ENCODE measurements around the gene SRPK2. TPM values are rescaled to one million over a fixed set of nuclear protein-coding genes. Genes with fewer than 3 reads are reported as not detected.

SRPK2 gene
- total RNA-seq, 2 donors from 2014 or later = 60.3 to 76.2 TPM

DNA sequence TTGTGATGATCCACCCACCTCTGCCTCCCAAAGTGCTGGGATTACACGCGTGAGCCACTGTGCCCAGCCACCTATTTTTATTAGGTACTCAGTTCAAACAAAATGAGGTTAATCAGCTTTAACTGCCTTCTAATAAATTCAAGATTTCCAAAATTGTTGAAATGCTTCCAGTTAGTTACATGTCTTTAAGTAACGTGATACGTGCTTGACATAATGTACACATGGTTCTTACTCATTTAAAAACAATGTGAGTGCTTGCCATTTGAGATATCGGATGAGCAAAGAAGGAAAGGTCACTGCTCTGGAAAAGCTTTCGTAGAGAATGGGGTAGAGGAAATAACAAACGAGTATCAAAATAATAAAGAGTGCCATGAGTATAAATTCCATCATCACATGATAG is 291.1 kb downstream of the SRPK2 start:
- Histone ChIP-seq H3K9me3 (ENCODE audit: control insufficient read depth, low read length) (no peaks in the 10 kb centered on the region), H3K36me3 (ENCODE audit: control insufficient read depth, insufficient read depth, low read length) (peaks cover 74% of the 10 kb centered on the region), H3K27ac (ENCODE audit: low read depth, low read length) (no peak overlapping the region), H3K9ac (ENCODE audit: extremely low read depth, low read length, poor library complexity, severe bottlenecking) (no peak overlapping the region), H3K4me3 (ENCODE audit: low read length) (no peak overlapping the region), H3K27me3 (ENCODE audit: control insufficient read depth, insufficient read depth, low read length, poor library complexity, severe bottlenecking) (no peaks in the 10 kb centered on the region), H3K4me1 (ENCODE audit: control insufficient read depth, insufficient read depth, low read length) (no peaks in the 10 kb centered on the region)
- H3K27ac Mint-ChIP-seq = no peak overlapping the region
- 95 to 96% methylated on average over 4 to 7 of the region's 7 CpGs for WGBS, 2 experiments (ENCODE audit: insufficient coverage in 1 of 2, insufficient read length in 1 of 2)
- TF ChIP-seq, protein P1, sequence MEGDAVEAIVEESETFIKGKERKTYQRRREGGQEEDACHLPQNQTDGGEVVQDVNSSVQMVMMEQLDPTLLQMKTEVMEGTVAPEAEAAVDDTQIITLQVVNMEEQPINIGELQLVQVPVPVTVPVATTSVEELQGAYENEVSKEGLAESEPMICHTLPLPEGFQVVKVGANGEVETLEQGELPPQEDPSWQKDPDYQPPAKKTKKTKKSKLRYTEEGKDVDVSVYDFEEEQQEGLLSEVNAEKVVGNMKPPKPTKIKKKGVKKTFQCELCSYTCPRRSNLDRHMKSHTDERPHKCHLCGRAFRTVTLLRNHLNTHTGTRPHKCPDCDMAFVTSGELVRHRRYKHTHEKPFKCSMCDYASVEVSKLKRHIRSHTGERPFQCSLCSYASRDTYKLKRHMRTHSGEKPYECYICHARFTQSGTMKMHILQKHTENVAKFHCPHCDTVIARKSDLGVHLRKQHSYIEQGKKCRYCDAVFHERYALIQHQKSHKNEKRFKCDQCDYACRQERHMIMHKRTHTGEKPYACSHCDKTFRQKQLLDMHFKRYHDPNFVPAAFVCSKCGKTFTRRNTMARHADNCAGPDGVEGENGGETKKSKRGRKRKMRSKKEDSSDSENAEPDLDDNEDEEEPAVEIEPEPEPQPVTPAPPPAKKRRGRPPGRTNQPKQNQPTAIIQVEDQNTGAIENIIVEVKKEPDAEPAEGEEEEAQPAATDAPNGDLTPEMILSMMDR (conservative IDR thresholded peaks at IDR 0.05) = no peak
- no peaks in the 10 kb centered on the region for H3K27me3 Mint-ChIP-seq (ENCODE audit: insufficient read depth)
- DNase-seq = no peak
- H3K4me3 Mint-ChIP-seq = no peak overlapping the region
- no peaks in the 10 kb centered on the region for H3K9me3 Mint-ChIP-seq
- H3K36me3 Mint-ChIP-seq (ENCODE audit: low read depth) = peaks cover 46% of the 10 kb centered on the region
- H3K4me1 Mint-ChIP-seq = no peaks in the 10 kb centered on the region

DNA sequence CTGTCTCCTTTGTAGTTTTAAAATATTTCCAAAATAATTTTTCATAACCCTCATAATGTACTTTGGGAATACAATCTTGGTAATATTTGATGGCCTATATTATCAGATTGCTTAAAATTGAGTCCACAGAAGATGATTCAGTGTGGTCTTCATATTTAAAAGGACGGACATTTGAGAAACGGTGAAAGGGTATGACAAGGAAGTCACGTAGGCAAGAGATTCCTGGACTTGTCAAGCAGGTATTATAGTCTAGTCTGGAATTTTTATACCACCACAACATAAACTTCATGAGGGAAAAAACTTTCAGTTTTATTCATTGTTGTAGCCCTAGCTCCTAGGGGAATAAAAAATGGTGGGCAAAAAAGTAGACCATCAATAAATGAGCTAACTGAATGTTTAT is 292.4 kb downstream of the SRPK2 start:
- TF ChIP-seq, protein P1 (conservative IDR thresholded peaks at IDR 0.05) = no peak
- no peak overlapping the region for H3K27ac Mint-ChIP-seq
- no peak overlapping the region for H3K4me3 Mint-ChIP-seq
- no peaks in the 10 kb centered on the region for H3K27me3 Mint-ChIP-seq (ENCODE audit: insufficient read depth)
- H3K27me3 ChIP-seq (ENCODE audit: control insufficient read depth, insufficient read depth, low read length, poor library complexity, severe bottlenecking) = no peaks in the 10 kb centered on the region
- no peaks in the 10 kb centered on the region for H3K4me1 ChIP-seq (ENCODE audit: control insufficient read depth, insufficient read depth, low read length)
- no peak overlapping the region for H3K27ac ChIP-seq (ENCODE audit: low read depth, low read length)
- H3K4me3 ChIP-seq (ENCODE audit: low read length) = no peak overlapping the region
- H3K9me3 ChIP-seq (ENCODE audit: control insufficient read depth, low read length) = no peaks in the 10 kb centered on the region
- H3K36me3 Mint-ChIP-seq (ENCODE audit: low read depth) = peaks cover 46% of the 10 kb centered on the region
- DNase-seq = no peak
- H3K9me3 Mint-ChIP-seq = no peaks in the 10 kb centered on the region
- H3K9ac ChIP-seq (ENCODE audit: extremely low read depth, low read length, poor library complexity, severe bottlenecking) = no peak overlapping the region
- H3K36me3 ChIP-seq (ENCODE audit: control insufficient read depth, insufficient read depth, low read length) = peaks cover 74% of the 10 kb centered on the region
- 95 to 100% methylated on average over 1 to 3 of the region's 3 CpGs for WGBS, 2 experiments (ENCODE audit: insufficient coverage in 1 of 2, insufficient read length in 1 of 2)
- H3K4me1 Mint-ChIP-seq = no peaks in the 10 kb centered on the region

DNA sequence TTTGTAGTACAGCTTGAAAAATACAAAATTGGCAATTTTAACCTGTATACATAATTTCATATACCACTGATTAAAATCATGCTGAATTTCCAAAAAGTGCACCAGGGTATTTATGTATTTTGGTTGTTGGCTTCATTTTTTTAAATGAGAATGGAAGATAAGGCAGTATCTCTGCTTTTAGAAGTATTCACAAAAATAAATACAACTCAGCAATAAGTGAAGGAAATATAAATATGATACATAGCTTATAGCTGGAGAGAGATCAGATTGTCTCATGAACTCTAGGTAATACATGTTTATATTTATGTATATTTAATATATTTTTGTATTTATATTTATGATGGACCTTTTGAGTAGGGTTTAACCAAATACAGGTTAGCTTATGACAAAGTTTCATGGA is 293.8 kb downstream of the SRPK2 start:
- no peaks in the 10 kb centered on the region for H3K9me3 Mint-ChIP-seq
- TF ChIP-seq, protein P1 (conservative IDR thresholded peaks at IDR 0.05) = no peak
- H3K9me3 ChIP-seq (ENCODE audit: control insufficient read depth, low read length) = no peaks in the 10 kb centered on the region
- no peak overlapping the region for H3K4me3 ChIP-seq (ENCODE audit: low read length)
- no peaks in the 10 kb centered on the region for H3K27me3 Mint-ChIP-seq (ENCODE audit: insufficient read depth)
- H3K4me1 Mint-ChIP-seq = no peaks in the 10 kb centered on the region
- peaks cover 43% of the 10 kb centered on the region for H3K36me3 Mint-ChIP-seq (ENCODE audit: low read depth)
- no peak overlapping the region for H3K4me3 Mint-ChIP-seq
- H3K4me1 ChIP-seq (ENCODE audit: control insufficient read depth, insufficient read depth, low read length) = no peaks in the 10 kb centered on the region
- no peaks in the 10 kb centered on the region for H3K27me3 ChIP-seq (ENCODE audit: control insufficient read depth, insufficient read depth, low read length, poor library complexity, severe bottlenecking)
- H3K27ac ChIP-seq (ENCODE audit: low read depth, low read length) = no peak overlapping the region
- H3K27ac Mint-ChIP-seq = no peak overlapping the region
- no peak for DNase-seq
- H3K36me3 ChIP-seq (ENCODE audit: control insufficient read depth, insufficient read depth, low read length) = peaks cover 74% of the 10 kb centered on the region
- H3K9ac ChIP-seq (ENCODE audit: extremely low read depth, low read length, poor library complexity, severe bottlenecking) = no peak overlapping the region
